Spleen (tissue), 11 donors: ENCODE measurements around the gene TEAD1. TPM values are rescaled to one million over a fixed set of nuclear protein-coding genes. Genes with fewer than 3 reads are reported as not detected.

Source experiments
- DNase-seq: peaks from one replicate; pipeline ENCODE4 v3.0.0-alpha.2; 2020
- H3K27ac ChIP-seq, 8 donors: fragments of 200-600 bp; sonication (generic) in 7 of 8; 1 replicate in 4 of 8; 2 replicates in 4 of 8; pipeline versions ENCODE4 v1.5.0 to v1.8.0; 2016 to 2021; ENCODE audit warnings: inconsistent platforms in 4 of 8, mild to moderate bottlenecking in 4 of 8, moderate library complexity in 1 of 8
- H3K27me3 ChIP-seq, 7 donors: fragments of 200-600 bp; sonication (generic) in 6 of 7; replicated peaks in 1 of 7; 1 replicate in 4 of 7; 2 replicates in 3 of 7; pipeline versions ENCODE4 v1.5.0 to v1.8.0; 2016 to 2021; ENCODE audit warnings: inconsistent platforms in 3 of 7, mild to moderate bottlenecking in 1 of 7
- H3K36me3 ChIP-seq, 6 donors: fragments of 200-600 bp; sonication (generic) in 5 of 6; 1 replicate in 4 of 6; 2 replicates in 2 of 6; pipeline versions ENCODE4 v1.5.0 to v1.8.0; 2016 to 2021; ENCODE audit warnings: inconsistent platforms in 2 of 6
- H3K4me1 ChIP-seq, 6 donors: fragments of 200-600 bp; sonication (generic) in 5 of 6; 1 replicate in 3 of 6; 2 replicates in 3 of 6; pipeline versions ENCODE4 v1.5.0 to v1.8.0; 2016 to 2021; ENCODE audit warnings: inconsistent platforms in 3 of 6
- H3K4me3 ChIP-seq, 8 donors: fragments of 200-600 bp; sonication (generic) in 7 of 8; 1 replicate in 4 of 8; 2 replicates in 4 of 8; pipeline versions ENCODE4 v1.5.0 to v1.8.0; 2016 to 2021; ENCODE audit warnings: inconsistent platforms in 4 of 8, mild to moderate bottlenecking in 4 of 8, moderate library complexity in 2 of 8
- H3K9me3 ChIP-seq, 8 donors: fragments of 200-600 bp; sonication (generic) in 7 of 8; 1 replicate in 4 of 8; 2 replicates in 4 of 8; pipeline versions ENCODE4 v1.5.0 to v1.8.0; 2016 to 2021; ENCODE audit warnings: inconsistent platforms in 4 of 8
- POLR2A ChIP-seq, 3 donors: fragments of 450-650 bp; IDR thresholded peaks; one replicate each; pipeline ENCODE4 v1.5.1; 2017; ENCODE audit warnings: antibody characterized with exemption in 3 of 3, mild to moderate bottlenecking in 1 of 3
- POLR2AphosphoS5 ChIP-seq, 3 donors: sonication (generic); formaldehyde crosslinking; IDR thresholded peaks; one replicate each; pipeline ENCODE4 v1.5.1; 2017; ENCODE audit warnings: antibody characterized with exemption in 3 of 3
- WGBS, 5 donors: extraction: QIAGEN DNeasy Blood & Tissue Kit in 3 of 5; methylation state at CpG; one replicate each; pipeline versions ENCODE4 v1.1.5 to v1.1.7; 2013 to 2018; 5-methylcytosine and 5-hydroxymethylcytosine counted together
- intact Hi-C: fragments of 100-400 bp; cut with DNase I; formaldehyde crosslinking; loops from one replicate; pipeline ENCODE4 v1.15.0; 2023; ENCODE audit warnings: low total_unique reads
- polyA plus RNA-seq, 3 donors: library from polyadenylated mRNA; stranded (reverse); fragments of 200-250 nt; gene quantifications; one replicate each; pipeline ENCODE4 v1.2.1, GENCODE V29; 2013
- total RNA-seq, 7 donors: library from RNA; depleted of rRNA in 3 of 7; stranded (reverse); fragments of >200 nt in 3 of 7; fragmentation: NEBNext Ultra II Directional in 4 of 7; extraction: Animal tissue kit (Norgen Biotek cat#: 25700) in 4 of 7; gene quantifications; one replicate each; pipeline versions ENCODE4 v1.1.0 to v1.2.1, GENCODE V29; 2016 to 2021
- TF ChIP-seq, protein P1 (sequence below), 11 experiments: fragments of 200-600 bp in 7 of 11; fragments of 450-650 bp in 4 of 11; sonication (generic) in 4 of 11; IDR thresholded peaks in 8 of 11; conservative IDR thresholded peaks in 3 of 11; 1 replicate in 7 of 11; 2 replicates in 4 of 11; pipeline versions ENCODE4 v1.4.0 to v1.8.0; 2016 to 2021; ENCODE audit warnings: antibody characterized with exemption in 11 of 11, inconsistent platforms in 4 of 11, mild to moderate bottlenecking in 1 of 11
- donor health status: healthy with polysubstance abuse.
- donor health status: DM: no; HTN: no; CAD: no; lungs with moderate emphysema.
- donor health status: DM: no; HTN: no; CAD: no.
- donor health status: Bipolar disorder and iron deficiency.
- donor health status: healthy.
- donor health status: DM: no; HTN: no; CAD: no.
- donor health status: DM: yes; HTN: yes; CAD: no.

Gene TEAD1
- total and polyA plus RNA-seq, 10 donors = 0.93 to 46.0 (median 18.6) TPM

DNA sequence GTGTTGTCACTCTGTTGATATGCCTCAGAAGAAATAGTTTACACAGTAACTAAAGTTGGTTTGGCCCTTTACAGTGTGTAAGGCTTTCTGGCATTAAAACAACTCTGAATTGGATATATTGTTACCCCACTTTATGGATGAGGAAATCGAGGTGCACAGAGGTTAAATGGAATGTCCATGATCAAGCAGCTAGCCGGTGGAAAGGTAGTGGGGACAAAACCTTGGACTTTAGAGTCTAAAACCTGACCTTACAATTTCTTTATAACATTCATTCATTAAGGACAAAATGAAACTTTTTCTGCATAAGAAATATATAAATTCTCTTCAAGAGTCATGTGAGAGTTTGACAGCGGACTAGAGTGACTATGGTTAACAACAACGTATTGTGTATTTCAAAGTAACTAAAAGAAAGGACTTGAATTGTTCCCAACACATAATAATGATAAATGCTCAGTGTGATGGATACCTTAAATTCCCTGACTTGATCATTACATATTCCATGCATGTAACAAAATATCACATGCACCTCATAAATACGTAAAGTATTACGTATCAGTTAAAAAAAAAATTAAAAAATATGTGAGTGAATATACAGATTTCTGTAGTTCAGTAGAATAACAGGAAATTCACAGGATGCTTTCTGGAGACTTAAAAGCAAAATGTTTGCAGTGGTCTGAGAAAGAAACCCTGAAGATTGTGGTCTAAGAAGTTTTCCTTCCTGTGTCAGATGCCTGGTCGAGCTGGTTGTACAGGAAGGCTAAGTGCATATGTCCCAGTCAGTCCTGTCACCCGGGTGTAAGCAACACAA, 51.0 kb downstream of the TEAD1 start:
- TF ChIP-seq, protein P1, sequence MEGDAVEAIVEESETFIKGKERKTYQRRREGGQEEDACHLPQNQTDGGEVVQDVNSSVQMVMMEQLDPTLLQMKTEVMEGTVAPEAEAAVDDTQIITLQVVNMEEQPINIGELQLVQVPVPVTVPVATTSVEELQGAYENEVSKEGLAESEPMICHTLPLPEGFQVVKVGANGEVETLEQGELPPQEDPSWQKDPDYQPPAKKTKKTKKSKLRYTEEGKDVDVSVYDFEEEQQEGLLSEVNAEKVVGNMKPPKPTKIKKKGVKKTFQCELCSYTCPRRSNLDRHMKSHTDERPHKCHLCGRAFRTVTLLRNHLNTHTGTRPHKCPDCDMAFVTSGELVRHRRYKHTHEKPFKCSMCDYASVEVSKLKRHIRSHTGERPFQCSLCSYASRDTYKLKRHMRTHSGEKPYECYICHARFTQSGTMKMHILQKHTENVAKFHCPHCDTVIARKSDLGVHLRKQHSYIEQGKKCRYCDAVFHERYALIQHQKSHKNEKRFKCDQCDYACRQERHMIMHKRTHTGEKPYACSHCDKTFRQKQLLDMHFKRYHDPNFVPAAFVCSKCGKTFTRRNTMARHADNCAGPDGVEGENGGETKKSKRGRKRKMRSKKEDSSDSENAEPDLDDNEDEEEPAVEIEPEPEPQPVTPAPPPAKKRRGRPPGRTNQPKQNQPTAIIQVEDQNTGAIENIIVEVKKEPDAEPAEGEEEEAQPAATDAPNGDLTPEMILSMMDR (IDR thresholded peaks at IDR 0.05 in 8 of 11, conservative IDR thresholded peaks at IDR 0.05 in 3 of 11) = no peak
- TF ChIP-seq POLR2AphosphoS5 (IDR thresholded peaks at IDR 0.05) = no peak
- no peak for TF ChIP-seq POLR2A (IDR thresholded peaks at IDR 0.05)
- intact Hi-C loops = no loop called here
- WGBS, 5 donors = 49 to 57% (median 56%) methylated on average over 8 of the region's 8 CpGs

DNA sequence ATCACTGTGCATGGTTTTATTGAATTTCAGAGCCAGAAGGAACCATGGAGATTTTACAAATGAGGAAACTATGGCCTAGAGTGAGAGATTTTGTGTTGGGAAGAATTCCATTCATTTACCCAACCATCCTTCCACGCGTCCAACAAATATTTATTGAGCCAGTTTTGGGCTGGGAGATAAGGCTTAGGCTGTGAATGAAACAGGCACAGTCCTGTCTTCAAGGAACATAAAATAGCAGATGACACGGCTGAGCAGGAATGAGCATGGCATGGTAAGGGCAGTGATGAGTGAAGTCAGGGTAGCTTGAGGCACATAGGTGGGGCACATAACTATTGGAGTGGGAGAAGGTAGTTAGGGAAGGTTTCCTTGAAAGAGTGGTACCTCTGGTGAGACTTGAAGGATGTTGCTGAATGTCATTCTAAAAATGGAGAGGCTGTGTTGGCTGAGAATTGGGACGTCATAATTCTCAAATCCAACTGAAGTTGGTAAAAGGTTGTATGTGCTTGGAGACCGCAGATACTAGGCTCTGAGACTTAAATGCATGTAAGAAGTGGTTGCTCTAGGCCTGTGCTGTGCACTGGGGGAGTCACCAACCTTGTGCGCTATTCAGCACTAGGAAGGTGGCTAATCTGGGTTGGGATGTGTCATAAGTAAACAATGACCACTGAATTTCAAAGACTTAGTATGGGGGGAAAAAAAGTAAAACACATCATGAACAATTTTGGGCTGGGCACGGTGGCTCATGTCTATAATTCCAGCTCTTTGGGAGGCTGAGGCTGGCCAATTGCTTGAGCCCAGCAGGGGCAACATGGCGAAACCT, 51.9 kb downstream of the TEAD1 start:
- intact Hi-C loops = no loop called here
- 71 to 82% (median 73%) methylated on average over 8 of the region's 8 CpGs for WGBS, 5 donors

More for the DNA sequence above, 51.0 kb downstream of the TEAD1 start:
- DNase-seq = no peak
- H3K4me1 ChIP-seq = peaks cover 0 to 9% (median 0%) of the 10 kb centered on the region in 6 donors
- no peaks in the 10 kb centered on the region for H3K9me3 ChIP-seq
- peaks cover 0 to 38% (median 0%) of the 10 kb centered on the region in 7 donors for H3K27me3 ChIP-seq
- H3K27ac ChIP-seq = peak overlapping the region in 3 of 8 donors; percentile 14 to 40 (median 36)
- no peak overlapping the region for H3K4me3 ChIP-seq
- no peaks in the 10 kb centered on the region for H3K36me3 ChIP-seq

DNA sequence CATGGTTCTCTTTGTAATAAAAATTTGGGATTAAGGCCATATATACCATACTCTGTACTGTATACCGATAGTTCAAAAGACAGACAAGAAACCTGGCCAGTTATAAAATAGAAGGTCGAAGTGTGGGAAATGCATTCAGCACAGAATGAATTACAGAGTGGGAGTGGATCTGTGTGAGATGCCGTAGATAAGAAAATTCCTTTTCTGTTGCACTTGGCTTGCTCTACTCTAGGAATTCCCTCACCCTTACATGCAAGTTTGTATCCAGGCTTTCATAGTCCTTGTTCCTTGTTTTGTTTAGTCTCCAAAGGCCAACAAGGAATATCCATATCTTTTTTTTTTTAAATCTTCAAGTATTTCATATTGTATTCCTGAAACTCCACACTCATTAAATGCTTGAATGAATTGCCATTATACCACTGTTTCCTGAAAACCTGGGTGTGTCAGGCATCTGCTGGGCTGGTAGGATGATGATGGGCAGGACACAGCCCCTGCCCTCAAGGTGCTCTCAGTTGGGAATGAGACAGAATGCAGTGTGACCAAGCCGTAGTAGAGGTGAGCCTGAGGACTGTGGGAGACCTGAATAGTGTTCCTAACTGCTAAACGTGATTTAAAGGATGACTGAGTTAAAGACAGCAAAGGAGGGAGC, 53.5 kb downstream of the TEAD1 start:
- Histone ChIP-seq H3K36me3 (no peaks in the 10 kb centered on the region), H3K4me3 (no peak overlapping the region), H3K9me3 (no peaks in the 10 kb centered on the region), H3K27ac (no peak overlapping the region), H3K27me3 (peaks cover 0 to 20% (median 0%) of the 10 kb centered on the region in 7 donors), H3K4me1 (peaks cover 0 to 9% (median 0%) of the 10 kb centered on the region in 6 donors)
- intact Hi-C loops = no loop called here
- no peak for DNase-seq
- TF ChIP-seq, protein P1 (IDR thresholded peaks at IDR 0.05 in 8 of 11, conservative IDR thresholded peaks at IDR 0.05 in 3 of 11) = no peak
- TF ChIP-seq POLR2A (IDR thresholded peaks at IDR 0.05) (no peak), POLR2AphosphoS5 (IDR thresholded peaks at IDR 0.05) (no peak)
- WGBS, 5 donors = 61 to 79% (median 68%) methylated on average over 5 of the region's 5 CpGs

More for the DNA sequence above, 51.9 kb downstream of the TEAD1 start:
- H3K27me3 ChIP-seq = peaks cover 0 to 31% (median 0%) of the 10 kb centered on the region in 7 donors
- no peak overlapping the region for H3K4me3 ChIP-seq
- TF ChIP-seq, protein P1 (IDR thresholded peaks at IDR 0.05 in 8 of 11, conservative IDR thresholded peaks at IDR 0.05 in 3 of 11) = no peak
- TF ChIP-seq POLR2AphosphoS5 (IDR thresholded peaks at IDR 0.05) (no peak), POLR2A (IDR thresholded peaks at IDR 0.05) (no peak)
- no peak overlapping the region for H3K27ac ChIP-seq
- H3K36me3 ChIP-seq = no peaks in the 10 kb centered on the region
- H3K9me3 ChIP-seq = no peaks in the 10 kb centered on the region
- peaks cover 0 to 9% (median 0%) of the 10 kb centered on the region in 6 donors for H3K4me1 ChIP-seq
- no peak for DNase-seq
